CD14-positive monocyte (primary cell): ENCODE measurements around the gene PHKA2. TPM values are rescaled to one million over a fixed set of nuclear protein-coding genes. Genes with fewer than 3 reads are reported as not detected.

ENCODE experiments used
- DNase-seq, 3 donors: peaks; one replicate each; pipeline ENCODE4 v3.0.0-alpha.2; 2011 to 2022
- H2AFZ ChIP-seq: 2 replicates; pipeline ENCODE4 v1.6.0; 2012; ENCODE audit warnings: mild to moderate bottlenecking, low read depth, low read length, inconsistent platforms; ENCODE audit not compliant: insufficient read depth, poor library complexity, severe bottlenecking
- H3K27ac ChIP-seq, 2 donors: 1 replicate in 1 of 2; 2 replicates in 1 of 2; pipeline ENCODE4 v1.5.1; 2012 to 2013; ENCODE audit warnings: low read length in 2 of 2, control low read depth in 1 of 2, inconsistent platforms in 1 of 2, low read depth in 1 of 2, mild to moderate bottlenecking in 1 of 2
- H3K27me3 ChIP-seq, 2 donors: one replicate each; pipeline versions ENCODE4 v1.6.0 to v1.6.1; 2011 to 2013; ENCODE audit warnings: low read length in 2 of 2; ENCODE audit not compliant: control insufficient read depth in 2 of 2, insufficient read depth in 2 of 2
- H3K36me3 ChIP-seq, 2 donors: replicated peaks in 1 of 2; 1 replicate in 1 of 2; 2 replicates in 1 of 2; pipeline versions ENCODE4 v1.5.1 to v1.6.1; 2012 to 2013; ENCODE audit warnings: low read length in 2 of 2, control low read depth in 1 of 2, inconsistent platforms in 1 of 2, mild to moderate bottlenecking in 1 of 2; ENCODE audit not compliant: insufficient read depth in 2 of 2, control insufficient read depth in 1 of 2
- H3K4me1 ChIP-seq, 2 donors: 1 replicate in 1 of 2; 2 replicates in 1 of 2; pipeline versions ENCODE4 v1.5.1 to v1.6.1; 2012 to 2013; ENCODE audit warnings: low read length in 2 of 2, control low read depth in 1 of 2, inconsistent platforms in 1 of 2, mild to moderate bottlenecking in 1 of 2, moderate library complexity in 1 of 2; ENCODE audit not compliant: insufficient read depth in 2 of 2, control insufficient read depth in 1 of 2
- H3K4me2 ChIP-seq: replicated peaks from 2 replicates; pipeline ENCODE3; 2012; ENCODE audit warnings: low read length, moderate library complexity, mild to moderate bottlenecking; ENCODE audit not compliant: poor library complexity, severe bottlenecking; ENCODE audit errors: extremely low read depth
- H3K4me3 ChIP-seq, 3 experiments: fragments of 200-600 bp in 1 of 3; sonication (generic) in 1 of 3; replicated peaks in 1 of 3; 1 replicate in 2 of 3; 2 replicates in 1 of 3; pipeline ENCODE4 v1.5.1; 2011 to 2013; ENCODE audit warnings: low read length in 3 of 3, mild to moderate bottlenecking in 3 of 3, control low read depth in 2 of 3, low read depth in 2 of 3, inconsistent platforms in 1 of 3, moderate library complexity in 1 of 3
- H3K79me2 ChIP-seq: 2 replicates; pipeline ENCODE4 v1.6.0; 2012; ENCODE audit warnings: mild to moderate bottlenecking, control low read depth, inconsistent platforms, low read length, moderate library complexity; ENCODE audit not compliant: insufficient read depth
- H3K9ac ChIP-seq: 2 replicates; pipeline ENCODE4 v1.6.0; 2017; ENCODE audit warnings: low read length, mild to moderate bottlenecking; ENCODE audit not compliant: insufficient read depth, poor library complexity, severe bottlenecking
- H3K9me3 ChIP-seq, 2 donors: replicated peaks in 1 of 2; 1 replicate in 1 of 2; 2 replicates in 1 of 2; pipeline versions ENCODE4 v1.5.1 to v1.6.1; 2012 to 2013; ENCODE audit warnings: low read length in 2 of 2, control low read depth in 1 of 2; ENCODE audit not compliant: control insufficient read depth in 1 of 2, insufficient read depth in 1 of 2
- H4K20me1 ChIP-seq: 2 replicates; pipeline ENCODE4 v1.6.0; 2012; ENCODE audit warnings: mild to moderate bottlenecking, low read length, control low read depth, moderate library complexity; ENCODE audit not compliant: insufficient read depth
- H3K27ac Mint-ChIP-seq, 7 donors: one replicate each; pipeline ENCODE4 v1.8.0; 2020; ENCODE audit warnings: mild to moderate bottlenecking in 7 of 7, mixed read lengths in 7 of 7, moderate library complexity in 6 of 7, inconsistent platforms in 2 of 7
- H3K27me3 Mint-ChIP-seq, 3 donors: one replicate each; pipeline ENCODE4 v1.8.0; 2021 to 2022; ENCODE audit warnings: low read depth in 3 of 3, mild to moderate bottlenecking in 3 of 3, mixed read lengths in 3 of 3, moderate library complexity in 3 of 3, inconsistent platforms in 1 of 3
- H3K36me3 Mint-ChIP-seq, 2 donors: one replicate each; pipeline ENCODE4 v1.8.0; 2020; ENCODE audit warnings: mixed read lengths in 2 of 2, inconsistent platforms in 1 of 2, mild to moderate bottlenecking in 1 of 2
- H3K4me1 Mint-ChIP-seq: one replicate; pipeline ENCODE4 v1.8.0; 2020; ENCODE audit warnings: mild to moderate bottlenecking, mixed read lengths
- H3K4me3 Mint-ChIP-seq, 2 donors: one replicate each; pipeline ENCODE4 v1.8.0; 2020; ENCODE audit warnings: mild to moderate bottlenecking in 2 of 2, mixed read lengths in 2 of 2, moderate library complexity in 1 of 2
- H3K9me3 Mint-ChIP-seq, 7 donors: one replicate each; pipeline ENCODE4 v1.8.0; 2020 to 2022; ENCODE audit warnings: mixed read lengths in 7 of 7, mild to moderate bottlenecking in 6 of 7, moderate library complexity in 6 of 7, inconsistent platforms in 2 of 7
- WGBS: methylation state at CpG from one replicate; pipeline ENCODE4 v1.1.5; 2013; ENCODE audit warnings: missing lambda C conversion rate; ENCODE audit not compliant: insufficient coverage; 5-methylcytosine and 5-hydroxymethylcytosine counted together
- intact Hi-C, 2 donors: fragments of 100-400 bp; cut with micrococcal nuclease; formaldehyde crosslinking; loops; one replicate each; pipeline versions ENCODE4 v1.15.0 to v1.15.1; 2023
- polyA plus RNA-seq, 3 donors: library from polyadenylated mRNA; depleted of rRNA in 1 of 3; unstranded in 2 of 3; stranded (reverse) in 1 of 3; fragments of 300-500 nt in 2 of 3; fragments of >200 nt in 1 of 3; fragmentation: Illumina TruSeq in 2 of 3; gene quantifications; 1 replicate in 2 of 3; 2 replicates in 1 of 3; pipeline ENCODE4 v1.2.3, GENCODE V29; 2012 to 2021
- TF ChIP-seq, protein P1 (sequence below): fragments of 200-600 bp; IDR thresholded peaks from one replicate; pipeline ENCODE4 v1.8.0; 2022; ENCODE audit warnings: antibody characterized with exemption, mild to moderate bottlenecking

The PHKA2 gene
- polyA plus RNA-seq, 3 donors: 8.7 to 63.3 (median 9.1) TPM

DNA sequence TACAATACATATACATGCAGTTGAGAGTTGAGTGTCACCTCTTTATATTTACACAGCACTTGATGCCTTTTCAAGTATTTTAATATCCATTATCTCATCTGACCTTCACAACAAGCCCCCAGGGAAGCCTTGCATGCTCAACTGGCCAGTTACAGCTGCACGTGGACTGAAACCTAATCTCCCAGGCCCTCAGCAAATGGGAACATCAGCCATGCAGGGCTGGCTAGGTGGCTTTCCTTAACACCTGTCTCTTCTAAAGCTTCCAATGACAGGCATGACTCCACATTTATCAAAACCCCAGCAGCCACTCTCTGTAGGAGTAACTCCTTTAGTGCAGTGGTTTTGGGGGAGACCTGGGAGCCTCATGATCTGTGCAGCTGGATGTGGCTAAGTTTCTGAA, 56.4 kb downstream of the PHKA2 start:
- 100% methylated on average over 1 of the region's 1 CpG for WGBS
- H3K36me3 ChIP-seq: peaks cover 51 to 89% of the 10 kb centered on the region in 2 donors
- H2AFZ ChIP-seq: no peak overlapping the region
- no peaks in the 10 kb centered on the region for H3K27me3 ChIP-seq
- no peak overlapping the region for H3K27ac ChIP-seq
- no peak for DNase-seq
- H4K20me1 ChIP-seq: no peaks in the 10 kb centered on the region
- H3K4me2 ChIP-seq: no peak overlapping the region
- H3K4me3 ChIP-seq: no peak overlapping the region
- no peaks in the 10 kb centered on the region for H3K4me1 ChIP-seq
- H3K27ac Mint-ChIP-seq: no peak overlapping the region
- peaks cover 58 to 63% of the 10 kb centered on the region in 2 donors for H3K36me3 Mint-ChIP-seq
- H3K9me3 Mint-ChIP-seq: no peaks in the 10 kb centered on the region
- H3K9ac ChIP-seq: no peak overlapping the region
- no peaks in the 10 kb centered on the region for H3K79me2 ChIP-seq
- intact Hi-C loops: no loop called here
- H3K4me3 Mint-ChIP-seq: no peak overlapping the region
- TF ChIP-seq, protein P1, sequence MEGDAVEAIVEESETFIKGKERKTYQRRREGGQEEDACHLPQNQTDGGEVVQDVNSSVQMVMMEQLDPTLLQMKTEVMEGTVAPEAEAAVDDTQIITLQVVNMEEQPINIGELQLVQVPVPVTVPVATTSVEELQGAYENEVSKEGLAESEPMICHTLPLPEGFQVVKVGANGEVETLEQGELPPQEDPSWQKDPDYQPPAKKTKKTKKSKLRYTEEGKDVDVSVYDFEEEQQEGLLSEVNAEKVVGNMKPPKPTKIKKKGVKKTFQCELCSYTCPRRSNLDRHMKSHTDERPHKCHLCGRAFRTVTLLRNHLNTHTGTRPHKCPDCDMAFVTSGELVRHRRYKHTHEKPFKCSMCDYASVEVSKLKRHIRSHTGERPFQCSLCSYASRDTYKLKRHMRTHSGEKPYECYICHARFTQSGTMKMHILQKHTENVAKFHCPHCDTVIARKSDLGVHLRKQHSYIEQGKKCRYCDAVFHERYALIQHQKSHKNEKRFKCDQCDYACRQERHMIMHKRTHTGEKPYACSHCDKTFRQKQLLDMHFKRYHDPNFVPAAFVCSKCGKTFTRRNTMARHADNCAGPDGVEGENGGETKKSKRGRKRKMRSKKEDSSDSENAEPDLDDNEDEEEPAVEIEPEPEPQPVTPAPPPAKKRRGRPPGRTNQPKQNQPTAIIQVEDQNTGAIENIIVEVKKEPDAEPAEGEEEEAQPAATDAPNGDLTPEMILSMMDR: no peak
- H3K4me1 Mint-ChIP-seq: peaks cover 8% of the 10 kb centered on the region
- no peaks in the 10 kb centered on the region for H3K9me3 ChIP-seq
- H3K27me3 Mint-ChIP-seq: no peaks in the 10 kb centered on the region

DNA sequence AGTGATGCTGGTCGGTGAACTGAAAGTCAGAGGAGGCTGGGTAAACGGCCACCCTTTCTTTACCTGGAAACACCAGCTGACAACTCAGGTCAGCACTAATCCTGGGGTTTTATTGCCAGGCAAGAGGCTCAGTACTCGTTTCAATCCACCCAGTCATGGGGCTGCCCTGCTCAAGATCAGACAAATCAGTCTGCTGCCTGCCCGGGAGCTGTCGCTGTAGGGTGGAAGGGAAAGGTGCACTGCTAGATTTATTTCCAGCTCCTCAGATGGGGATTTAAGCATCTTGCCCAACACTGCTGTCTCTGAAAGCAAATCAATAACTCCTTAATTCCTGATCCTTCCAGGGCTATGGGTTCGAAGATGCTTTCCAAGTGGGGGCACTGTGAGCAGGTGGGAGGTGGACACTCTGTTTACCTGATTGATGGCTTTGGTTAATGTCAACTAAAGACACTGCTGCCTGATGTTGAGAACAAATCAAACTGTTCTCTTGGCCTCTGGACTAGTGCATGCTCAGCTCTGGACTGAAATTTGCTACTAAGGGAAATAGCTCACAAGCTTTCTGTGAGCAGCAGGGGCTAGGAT, 59.3 kb downstream of the PHKA2 start:
- Histone ChIP-seq H2AFZ (no peak overlapping the region), H3K79me2 (no peaks in the 10 kb centered on the region), H3K4me3 (no peak overlapping the region), H3K4me1 (no peaks in the 10 kb centered on the region), H3K27ac (no peak overlapping the region), H4K20me1 (no peaks in the 10 kb centered on the region), H3K9ac (no peak overlapping the region), H3K36me3 (peaks cover 40 to 78% of the 10 kb centered on the region in 2 donors), H3K4me2 (no peak overlapping the region), H3K9me3 (no peaks in the 10 kb centered on the region), H3K27me3 (no peaks in the 10 kb centered on the region)
- H3K27ac Mint-ChIP-seq: no peak overlapping the region
- intact Hi-C loops: no loop called here
- no CpG with 5 or more reads among the region's 6 CpGs for WGBS
- H3K27me3 Mint-ChIP-seq: peaks cover 0 to 2% (median 0%) of the 10 kb centered on the region in 3 donors
- DNase-seq: no peak
- peaks cover 10% of the 10 kb centered on the region for H3K4me1 Mint-ChIP-seq
- H3K4me3 Mint-ChIP-seq: no peak overlapping the region
- TF ChIP-seq, protein P1: no peak
- H3K9me3 Mint-ChIP-seq: peaks cover 0 to under 1% (median 0%) of the 10 kb centered on the region in 7 donors
- H3K36me3 Mint-ChIP-seq: peaks cover 54 to 55% of the 10 kb centered on the region in 2 donors
